ENCODE results near the gene C12orf50. TPM values are rescaled to one million over a fixed set of nuclear protein-coding genes. Genes with fewer than 3 reads are reported as not detected.

The C12orf50 gene
- total and polyA plus RNA-seq, 2 of the 13 experiments (the other 11 are each of a cell fraction or from before 2014, with no cell fraction given), result not detected

DNA sequence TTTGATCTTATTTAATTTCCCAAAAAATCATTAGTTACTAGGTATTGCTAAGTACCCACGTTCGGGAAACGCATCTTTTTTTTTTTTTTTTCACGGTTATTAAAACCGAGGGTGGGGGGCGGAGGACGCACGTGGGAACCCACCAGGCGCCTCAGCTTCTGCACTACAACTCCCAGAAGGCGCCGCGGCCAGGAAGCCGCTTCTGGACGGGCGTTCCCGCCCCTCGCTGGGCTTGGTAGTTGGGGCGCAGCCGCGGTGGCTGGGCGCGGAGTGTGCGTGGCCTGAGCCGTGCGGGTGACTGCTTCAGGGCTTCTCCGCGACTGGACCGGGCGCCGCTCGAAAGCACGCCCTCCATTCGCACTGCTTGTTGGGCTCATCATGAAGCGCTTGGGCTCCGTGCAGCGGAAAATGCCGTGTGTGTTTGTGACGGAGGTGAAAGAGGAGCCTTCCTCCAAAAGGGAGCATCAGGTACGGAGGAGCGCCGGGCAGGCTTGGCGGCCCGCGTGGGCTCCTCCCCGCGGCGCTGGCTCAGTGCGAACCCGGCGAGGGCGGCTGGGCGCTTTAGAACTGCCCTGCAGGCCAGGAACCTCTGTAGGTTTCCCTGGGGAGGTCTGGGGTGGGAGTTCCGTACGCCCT, 6.2 kb upstream of the C12orf50 start (continued):
- TF ChIP-seq, protein P1, sequence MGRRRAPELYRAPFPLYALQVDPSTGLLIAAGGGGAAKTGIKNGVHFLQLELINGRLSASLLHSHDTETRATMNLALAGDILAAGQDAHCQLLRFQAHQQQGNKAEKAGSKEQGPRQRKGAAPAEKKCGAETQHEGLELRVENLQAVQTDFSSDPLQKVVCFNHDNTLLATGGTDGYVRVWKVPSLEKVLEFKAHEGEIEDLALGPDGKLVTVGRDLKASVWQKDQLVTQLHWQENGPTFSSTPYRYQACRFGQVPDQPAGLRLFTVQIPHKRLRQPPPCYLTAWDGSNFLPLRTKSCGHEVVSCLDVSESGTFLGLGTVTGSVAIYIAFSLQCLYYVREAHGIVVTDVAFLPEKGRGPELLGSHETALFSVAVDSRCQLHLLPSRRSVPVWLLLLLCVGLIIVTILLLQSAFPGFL (CRISPR knock-in tag; IDR thresholded peaks at IDR 0.05), result no peak
- TF ChIP-seq SOX6 (IDR thresholded peaks at IDR 0.05), result no peak
- TF ChIP-seq SOX6 (CRISPR knock-in tag; IDR thresholded peaks at IDR 0.05), result peak; percentile 64
- TF ChIP-seq ISL2 (CRISPR knock-in tag; IDR thresholded peaks at IDR 0.05), result peak; percentile 70
- 0 out of 2 replicates have a peak, but pooled peaks have one; percentile 31 for TF ChIP-seq HIVEP1 (CRISPR knock-in tag; IDR thresholded peaks at IDR 0.05)
- TF ChIP-seq ZSCAN31 (CRISPR knock-in tag; IDR thresholded peaks at IDR 0.05; ENCODE audit: low read depth), result peak; percentile 71; the same call in 1 of the 2 replicates
- no peak for TF ChIP-seq ZIK1 (CRISPR knock-in tag; IDR thresholded peaks at IDR 0.05; ENCODE audit: borderline replicate concordance, low read depth)
- TF ChIP-seq CBFB (CRISPR knock-in tag; IDR thresholded peaks at IDR 0.05), result peak; percentile 44; the same call in 1 of the 2 replicates
- TF ChIP-seq ZSCAN30 (CRISPR knock-in tag; IDR thresholded peaks at IDR 0.05), result no peak
- 0 out of 2 replicates have a peak, but pooled peaks have one; percentile 55 for TF ChIP-seq ZNF510 (CRISPR knock-in tag; IDR thresholded peaks at IDR 0.05; ENCODE audit: low read depth)
- no peak for TF ChIP-seq HOXD1 (CRISPR knock-in tag; IDR thresholded peaks at IDR 0.05)
- TF ChIP-seq ZNF530 (CRISPR knock-in tag; IDR thresholded peaks at IDR 0.05; ENCODE audit: low read depth), result no peak
- no peak for TF ChIP-seq NCOA1 (CRISPR knock-in tag; IDR thresholded peaks at IDR 0.05)
- TF ChIP-seq, protein P2, sequence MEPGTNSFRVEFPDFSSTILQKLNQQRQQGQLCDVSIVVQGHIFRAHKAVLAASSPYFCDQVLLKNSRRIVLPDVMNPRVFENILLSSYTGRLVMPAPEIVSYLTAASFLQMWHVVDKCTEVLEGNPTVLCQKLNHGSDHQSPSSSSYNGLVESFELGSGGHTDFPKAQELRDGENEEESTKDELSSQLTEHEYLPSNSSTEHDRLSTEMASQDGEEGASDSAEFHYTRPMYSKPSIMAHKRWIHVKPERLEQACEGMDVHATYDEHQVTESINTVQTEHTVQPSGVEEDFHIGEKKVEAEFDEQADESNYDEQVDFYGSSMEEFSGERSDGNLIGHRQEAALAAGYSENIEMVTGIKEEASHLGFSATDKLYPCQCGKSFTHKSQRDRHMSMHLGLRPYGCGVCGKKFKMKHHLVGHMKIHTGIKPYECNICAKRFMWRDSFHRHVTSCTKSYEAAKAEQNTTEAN (CRISPR knock-in tag; conservative IDR thresholded peaks at IDR 0.05), result 0 out of 2 replicates have a peak, but pooled peaks have one; percentile 47
- peak; percentile 48; the same call in 1 of the 2 replicates for TF ChIP-seq SIN3A (IDR thresholded peaks at IDR 0.05; ENCODE audit: borderline replicate concordance, low read depth, low read length)
- 0 out of 2 replicates have a peak, but pooled peaks have one; percentile 28 for TF ChIP-seq ZNF33A (CRISPR knock-in tag; IDR thresholded peaks at IDR 0.05; ENCODE audit: borderline replicate concordance)
- no peak for TF ChIP-seq SP140L (CRISPR knock-in tag; IDR thresholded peaks at IDR 0.05; ENCODE audit: borderline replicate concordance)
- TF ChIP-seq, protein P3, sequence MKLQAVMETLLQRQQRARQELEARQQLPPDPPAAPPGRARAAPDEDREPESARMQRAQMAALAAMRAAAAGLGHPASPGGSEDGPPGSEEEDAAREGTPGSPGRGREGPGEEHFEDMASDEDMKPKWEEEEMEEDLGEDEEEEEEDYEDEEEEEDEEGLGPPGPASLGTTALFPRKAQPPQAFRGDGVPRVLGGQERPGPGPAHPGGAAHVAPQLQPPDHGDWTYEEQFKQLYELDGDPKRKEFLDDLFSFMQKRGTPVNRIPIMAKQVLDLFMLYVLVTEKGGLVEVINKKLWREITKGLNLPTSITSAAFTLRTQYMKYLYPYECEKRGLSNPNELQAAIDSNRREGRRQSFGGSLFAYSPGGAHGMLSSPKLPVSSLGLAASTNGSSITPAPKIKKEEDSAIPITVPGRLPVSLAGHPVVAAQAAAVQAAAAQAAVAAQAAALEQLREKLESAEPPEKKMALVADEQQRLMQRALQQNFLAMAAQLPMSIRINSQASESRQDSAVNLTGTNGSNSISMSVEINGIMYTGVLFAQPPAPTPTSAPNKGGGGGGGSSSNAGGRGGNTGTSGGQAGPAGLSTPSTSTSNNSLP (IDR thresholded peaks at IDR 0.05; ENCODE audit: low read depth, low read length), result no peak
- no peak for TF ChIP-seq PTBP1 (IDR thresholded peaks at IDR 0.05; ENCODE audit: low read depth, low read length, poor library complexity, severe bottlenecking)
- no peak for TF ChIP-seq CEBPG (CRISPR knock-in tag; IDR thresholded peaks at IDR 0.05)
- peak; percentile 56; the same call in 1 of the 2 replicates for TF ChIP-seq KLF12 (CRISPR knock-in tag; IDR thresholded peaks at IDR 0.05; ENCODE audit: borderline replicate concordance)
- no peak for TF ChIP-seq TSC22D2 (CRISPR knock-in tag; IDR thresholded peaks at IDR 0.05; ENCODE audit: borderline replicate concordance)
